Keratinocyte (primary cell): ENCODE results near the gene CPEB4. TPM values are rescaled to one million over a fixed set of nuclear protein-coding genes. Genes with fewer than 3 reads are reported as not detected.
A peak's percentile ranks its signal among the peaks of the same experiment; 100 is the strongest.

Experiments used
- DNase-seq: peaks from one replicate; pipeline ENCODE4 v3.0.0-alpha.2; 2011; ENCODE audit warnings: low read depth, missing footprints, low spot score
- FAIRE-seq: peaks from 2 replicates; lab custom pipeline; 2011; peaks lifted over from hg19 to GRCh38; lab: Jason Lieb, UNC
- H2AFZ ChIP-seq: 2 replicates; pipeline ENCODE4 v1.6.0; 2012; ENCODE audit warnings: low read length, control low read depth, inconsistent platforms; ENCODE audit not compliant: control insufficient read depth
- H3K27ac ChIP-seq: 2 replicates; pipeline ENCODE4 v1.5.1; 2011; ENCODE audit warnings: low read length; ENCODE audit not compliant: control insufficient read depth, insufficient read depth
- H3K27me3 ChIP-seq: 3 replicates; pipeline ENCODE4 v1.6.0; 2011; ENCODE audit warnings: low read length; ENCODE audit not compliant: control insufficient read depth, insufficient read depth; ENCODE audit errors: extremely low read depth
- H3K36me3 ChIP-seq, 2 experiments: 2 replicates in 1 of 2; 3 replicates in 1 of 2; pipeline ENCODE4 v1.5.1; 2011; ENCODE audit warnings: low read length in 2 of 2, mild to moderate bottlenecking in 1 of 2; ENCODE audit not compliant: control insufficient read depth in 2 of 2, insufficient read depth in 2 of 2; ENCODE audit errors: extremely low read depth in 1 of 2
- H3K4me1 ChIP-seq: 3 replicates; pipeline ENCODE4 v1.5.1; 2011; ENCODE audit warnings: low read length; ENCODE audit not compliant: control insufficient read depth, insufficient read depth; ENCODE audit errors: extremely low read depth
- H3K4me2 ChIP-seq: 3 replicates; pipeline ENCODE4 v1.6.0; 2011; ENCODE audit warnings: low read depth, low read length; ENCODE audit not compliant: control insufficient read depth, insufficient read depth; ENCODE audit errors: extremely low read depth
- H3K4me3 ChIP-seq, 3 experiments: fragments of 200-600 bp in 1 of 3; sonication (generic) in 1 of 3; 2 replicates in 2 of 3; 3 replicates in 1 of 3; pipeline ENCODE4 v1.5.1; 2011 to 2016; ENCODE audit warnings: low read length in 3 of 3, mild to moderate bottlenecking in 3 of 3, control low read depth in 2 of 3, inconsistent platforms in 1 of 3, low read depth in 1 of 3, mixed read lengths in 1 of 3, mixed run types in 1 of 3, moderate library complexity in 1 of 3; ENCODE audit not compliant: control insufficient read depth in 2 of 3, insufficient read depth in 2 of 3; ENCODE audit errors: extremely low read depth in 1 of 3
- H3K79me2 ChIP-seq: 2 replicates; pipeline ENCODE4 v1.6.0; 2012; ENCODE audit warnings: low read length; ENCODE audit not compliant: control insufficient read depth, insufficient read depth
- H3K9ac ChIP-seq: 3 replicates; pipeline ENCODE4 v1.6.0; 2011; ENCODE audit warnings: low read length; ENCODE audit not compliant: control insufficient read depth, insufficient read depth; ENCODE audit errors: extremely low read depth
- H3K9me1 ChIP-seq: 3 replicates; pipeline ENCODE4 v1.6.0; 2011; ENCODE audit warnings: low read length; ENCODE audit not compliant: control insufficient read depth, insufficient read depth; ENCODE audit errors: extremely low read depth
- H3K9me3 ChIP-seq: 2 replicates; pipeline ENCODE4 v1.5.1; 2012; ENCODE audit warnings: low read depth, low read length; ENCODE audit not compliant: control insufficient read depth
- H4K20me1 ChIP-seq: 3 replicates; pipeline ENCODE4 v1.6.0; 2011; ENCODE audit warnings: low read length; ENCODE audit not compliant: control insufficient read depth, insufficient read depth; ENCODE audit errors: extremely low read depth
- EZH2 ChIP-seq: IDR thresholded peaks from one replicate; pipeline ENCODE4 v1.6.1; 2012; ENCODE audit warnings: inconsistent platforms, mild to moderate bottlenecking, low read length, moderate library complexity
- dilution Hi-C: fragments of 300-500 bp; cut with MboI; formaldehyde crosslinking; loops from one replicate; pipeline ENCODE4 v1.7.0; 2020; ENCODE audit warnings: low sequenced_read_pairs; ENCODE audit not compliant: extremely low pct_ligation_motif_present
- polyA minus RNA-seq, 3 experiments: library from RNA; depleted of rRNA, polyadenylated mRNA; stranded (reverse); fragments of >200 nt; gene quantifications; 1 replicate in 1 of 3; 2 replicates in 1 of 3; 3 replicates in 1 of 3; pipeline ENCODE4 v1.2.3, GENCODE V29; 2011
- polyA plus RNA-seq, 5 experiments: library from polyadenylated mRNA; depleted of rRNA in 3 of 5; stranded (reverse) in 3 of 5; stranded (forward) in 1 of 5; unstranded in 1 of 5; fragments of >200 nt; gene quantifications; 1 replicate in 1 of 5; 2 replicates in 3 of 5; 3 replicates in 1 of 5; pipeline versions ENCODE4 v1.2.1 to v1.2.3, GENCODE V29; 2011 to 2012; ENCODE audit warnings: missing spikeins in 2 of 5, low read depth in 1 of 5, low replicate concordance in 1 of 5
- TF ChIP-seq, protein P1 (sequence below), 3 experiments: IDR thresholded peaks in 1 of 3; conservative IDR thresholded peaks in 1 of 3; optimal IDR thresholded peaks in 1 of 3; 2 replicates in 2 of 3; 3 replicates in 1 of 3; pipeline versions ENCODE3 to v1.5.1; 2011; ENCODE audit warnings: low read length in 3 of 3, mild to moderate bottlenecking in 3 of 3, moderate library complexity in 2 of 3, control low read depth in 1 of 3, inconsistent platforms in 1 of 3; ENCODE audit not compliant: insufficient read depth in 2 of 3; ENCODE audit errors: extremely low read depth in 1 of 3

CPEB4 gene
- polyA plus RNA-seq = 13.8 to 18.5 TPM (median 15.3 TPM) in 3 replicates
- 9.6 TPM for polyA plus RNA-seq (2011; ENCODE audit: low read depth)
- 9.2 and 14.1 TPM in 2 replicates for polyA plus RNA-seq (2011; cell fraction: cytosol; rRNA removed)
- 25.6 and 27.1 TPM in 2 replicates for polyA plus RNA-seq (2011; cell fraction: nucleus; rRNA removed)
- 9.3 and 22.9 TPM in 2 replicates for polyA plus RNA-seq (2012; ENCODE audit: low replicate concordance)
- 27.2 to 48.4 TPM (median 37.2 TPM) in 3 replicates for polyA minus RNA-seq
- polyA minus RNA-seq (2011; cell fraction: cytosol; rRNA and poly(A)+ RNA removed) = 14.4 TPM
- 37.5 and 69.2 TPM in 2 replicates for polyA minus RNA-seq (2011; cell fraction: nucleus; rRNA and poly(A)+ RNA removed)

DNA sequence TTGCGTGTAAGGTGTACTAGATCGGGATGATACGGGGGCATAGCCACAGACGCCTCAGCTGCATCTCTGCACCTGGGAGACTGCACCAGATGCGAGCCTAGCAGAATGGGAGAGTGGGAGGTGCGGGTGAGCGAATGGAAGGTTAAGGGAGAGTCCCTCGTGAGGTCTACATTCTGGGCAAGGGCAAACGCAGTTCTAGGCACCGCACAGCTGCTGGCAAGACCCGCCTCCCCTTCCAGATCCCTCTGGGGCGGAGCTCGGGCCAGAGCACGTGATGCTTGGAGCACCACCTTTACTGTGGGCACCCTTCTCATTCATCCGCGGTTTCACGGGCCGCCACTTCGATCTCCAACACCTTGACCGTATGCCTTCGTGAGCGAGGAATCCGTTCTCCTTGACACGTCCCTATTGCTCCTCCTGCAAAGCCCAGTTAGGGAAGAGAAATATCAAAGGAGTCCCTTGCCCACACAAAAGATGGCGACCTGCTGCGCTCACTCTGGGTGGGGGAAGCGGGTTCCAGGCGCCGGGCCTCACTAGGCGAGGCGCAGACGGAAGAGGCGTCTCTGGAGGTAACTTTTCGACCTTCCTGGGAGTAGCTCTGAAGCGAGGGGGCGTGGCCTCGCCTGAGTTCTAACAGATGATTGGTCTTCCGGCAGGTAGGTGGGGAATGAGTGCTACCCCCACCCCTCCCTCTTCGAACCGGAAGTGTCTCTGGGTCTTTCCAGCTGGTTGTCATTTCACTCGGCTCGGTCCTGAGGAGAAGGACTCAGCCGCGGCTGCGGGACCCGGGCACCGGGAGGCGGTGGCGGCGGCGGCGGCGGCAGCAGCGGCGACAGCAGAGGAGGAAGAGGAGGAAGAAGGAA, at the start of gene CPEB4:
Gene CPEB4, plus strand, starts transcription at position 740 of the 863 bp plus-strand sequence. CDS start 1,385 bp downstream, outside the sequence.
- Histone ChIP-seq H4K20me1 (no peaks in the 10 kb centered on the region), H3K9ac (peak within 1 kb of the TSS; percentile 93), H2AFZ (peak within 1 kb of the TSS; percentile 99), H3K4me3 (peak within 1 kb of the TSS; percentile 69 to 85 (median 72)), H3K4me1 (peaks cover 30% of the 10 kb centered on the region), H3K27me3 (no peaks in the 10 kb centered on the region), H3K27ac (peak within 1 kb of the TSS; percentile 97), H3K9me3 (no peaks in the 10 kb centered on the region), H3K9me1 (no peaks in the 10 kb centered on the region), H3K36me3 (no peaks in the 10 kb centered on the region), H3K4me2 (peak within 1 kb of the TSS; percentile 82), H3K79me2 (peaks cover 2% of the 10 kb centered on the region)
- DNase-seq (peak; percentile 95), FAIRE-seq (peak; percentile 84)
- no peak for TF ChIP-seq EZH2
- TF ChIP-seq, protein P1, sequence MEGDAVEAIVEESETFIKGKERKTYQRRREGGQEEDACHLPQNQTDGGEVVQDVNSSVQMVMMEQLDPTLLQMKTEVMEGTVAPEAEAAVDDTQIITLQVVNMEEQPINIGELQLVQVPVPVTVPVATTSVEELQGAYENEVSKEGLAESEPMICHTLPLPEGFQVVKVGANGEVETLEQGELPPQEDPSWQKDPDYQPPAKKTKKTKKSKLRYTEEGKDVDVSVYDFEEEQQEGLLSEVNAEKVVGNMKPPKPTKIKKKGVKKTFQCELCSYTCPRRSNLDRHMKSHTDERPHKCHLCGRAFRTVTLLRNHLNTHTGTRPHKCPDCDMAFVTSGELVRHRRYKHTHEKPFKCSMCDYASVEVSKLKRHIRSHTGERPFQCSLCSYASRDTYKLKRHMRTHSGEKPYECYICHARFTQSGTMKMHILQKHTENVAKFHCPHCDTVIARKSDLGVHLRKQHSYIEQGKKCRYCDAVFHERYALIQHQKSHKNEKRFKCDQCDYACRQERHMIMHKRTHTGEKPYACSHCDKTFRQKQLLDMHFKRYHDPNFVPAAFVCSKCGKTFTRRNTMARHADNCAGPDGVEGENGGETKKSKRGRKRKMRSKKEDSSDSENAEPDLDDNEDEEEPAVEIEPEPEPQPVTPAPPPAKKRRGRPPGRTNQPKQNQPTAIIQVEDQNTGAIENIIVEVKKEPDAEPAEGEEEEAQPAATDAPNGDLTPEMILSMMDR (optimal IDR thresholded peaks at IDR 0.05 in 1 of 3, IDR thresholded peaks at IDR 0.05 in 1 of 3, conservative IDR thresholded peaks at IDR 0.05 in 1 of 3; ENCODE audit: extremely low read depth in 1 of 3, insufficient read depth in 2 of 3, low read length in 3 of 3) = no peak
- dilution Hi-C loops = no loop called here

DNA sequence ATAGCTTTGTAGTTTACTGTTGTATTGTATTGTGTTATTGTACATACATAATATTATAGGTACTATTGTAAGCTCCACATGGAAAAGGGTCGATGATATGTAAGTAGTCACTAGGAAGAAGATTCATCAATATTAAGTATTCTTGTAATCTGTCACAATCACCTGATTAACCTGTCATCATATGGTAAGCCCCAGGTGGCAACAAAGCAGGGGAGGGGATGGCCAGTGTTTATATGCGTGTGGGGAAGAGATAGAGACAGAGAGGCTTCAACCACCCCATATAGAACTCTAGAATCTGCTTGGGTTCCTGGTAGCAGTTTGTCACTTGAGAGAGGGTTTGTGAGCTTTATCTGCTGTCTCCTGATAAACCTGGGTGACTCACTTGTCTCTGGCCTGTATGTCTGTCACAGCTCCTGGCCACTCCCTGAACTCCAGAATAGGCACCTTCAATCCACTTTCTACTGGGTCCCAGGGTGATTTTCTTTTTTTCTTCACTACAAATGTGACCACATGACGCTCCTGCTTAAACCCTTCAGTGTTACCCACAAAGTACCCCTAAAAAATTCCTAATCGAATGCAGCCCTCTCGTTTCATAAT, 48.9 kb upstream of the CPEB4 start:
- Histone ChIP-seq H3K27ac (no peak overlapping the region), H3K4me2 (no peak overlapping the region), H2AFZ (no peak overlapping the region), H3K9me1 (no peaks in the 10 kb centered on the region), H3K79me2 (no peaks in the 10 kb centered on the region), H3K36me3 (no peaks in the 10 kb centered on the region), H3K9me3 (no peaks in the 10 kb centered on the region), H3K27me3 (no peaks in the 10 kb centered on the region), H3K4me1 (no peaks in the 10 kb centered on the region), H3K9ac (no peak overlapping the region), H4K20me1 (no peaks in the 10 kb centered on the region), H3K4me3 (no peak overlapping the region)
- dilution Hi-C loops = no loop called here
- TF ChIP-seq, protein P1 (optimal IDR thresholded peaks at IDR 0.05 in 1 of 3, IDR thresholded peaks at IDR 0.05 in 1 of 3, conservative IDR thresholded peaks at IDR 0.05 in 1 of 3; ENCODE audit: extremely low read depth in 1 of 3, insufficient read depth in 2 of 3, low read length in 3 of 3) = no peak
- TF ChIP-seq EZH2 = no peak
- FAIRE-seq (no peak), DNase-seq (no peak)
